ENCODE measurements around the gene SSTR1. TPM values are rescaled to one million over a fixed set of nuclear protein-coding genes. Genes with fewer than 3 reads are reported as not detected.
A peak's percentile ranks its signal among the peaks of the same experiment; 100 is the strongest.

Gene SSTR1
- total RNA-seq, 4 donors from 2014 or later = 0.33 to 0.97 (median 0.58) TPM

GRCh38 chr14:38207377-38207735 is 348 bp upstream of the SSTR1 start:
- intact Hi-C loops (cut with DNase I) = no loop called here
- TF ChIP-seq CTCF (IDR thresholded peaks at IDR 0.05) (no peak), POLR2A (IDR thresholded peaks at IDR 0.05; ENCODE audit: low read depth) (no peak), POLR2AphosphoS5 (IDR thresholded peaks at IDR 0.05) (no peak), EP300 (IDR thresholded peaks at IDR 0.05) (no peak)
- H3K27me3 ChIP-seq = peaks cover 0 to 63% (median 10%) of the 10 kb centered on the region in 4 donors
- H3K4me3 ChIP-seq = peak overlapping the region in 3 of 4 donors; percentile 41 to 54 (median 43)
- H3K9me3 ChIP-seq = peaks cover 0 to 11% (median 10%) of the 10 kb centered on the region in 4 donors
- H3K36me3 ChIP-seq = no peaks in the 10 kb centered on the region
- H3K27ac ChIP-seq (replicated peaks in 1 of 4) = no peak overlapping the region
- DNase-seq (ENCODE audit: extremely low spot score) = no peak
- 26% methylated on average over 5 of the region's 5 CpGs for WGBS
- peaks cover 0 to 44% (median 33%) of the 10 kb centered on the region in 4 donors for H3K4me1 ChIP-seq

- DNase-seq (ENCODE audit: extremely low spot score) = no peak
- intact Hi-C loops (cut with DNase I) = no loop called here
- Histone ChIP-seq H3K27ac (replicated peaks in 1 of 4) (no peak overlapping the region), H3K9me3 (peaks cover 0 to 11% (median 10%) of the 10 kb centered on the region in 4 donors), H3K4me3 (peak overlapping the region; percentile 41 to 54 (median 43)), H3K27me3 (peaks cover 0 to 65% (median 10%) of the 10 kb centered on the region in 4 donors), H3K36me3 (no peaks in the 10 kb centered on the region), H3K4me1 (peaks cover 0 to 44% (median 33%) of the 10 kb centered on the region in 4 donors)
- TF ChIP-seq CTCF (IDR thresholded peaks at IDR 0.05) (peak in 1 of 3 experiments; percentile 20), POLR2A (IDR thresholded peaks at IDR 0.05; ENCODE audit: low read depth) (no peak)
- WGBS = 2% methylated on average over 20 of the region's 59 CpGs
These were observed 1.2 kb downstream of the SSTR1 start for GRCh38 chr14:38208618-38209562.

- peaks cover 0 to 11% (median 10%) of the 10 kb centered on the region in 4 donors for H3K9me3 ChIP-seq
- no peak overlapping the region for H3K27ac ChIP-seq (replicated peaks in 1 of 4)
- DNase-seq (ENCODE audit: extremely low spot score) = no peak
- peaks cover 0 to 65% (median 10%) of the 10 kb centered on the region in 4 donors for H3K27me3 ChIP-seq
- no peaks in the 10 kb centered on the region for H3K36me3 ChIP-seq
- intact Hi-C loops (cut with DNase I) = no loop called here
- H3K4me3 ChIP-seq = peak overlapping the region; percentile 41 to 54 (median 43)
- H3K4me1 ChIP-seq = peaks cover 0 to 44% (median 33%) of the 10 kb centered on the region in 4 donors
- TF ChIP-seq CTCF (IDR thresholded peaks at IDR 0.05) = no peak
- no peak for TF ChIP-seq POLR2A (IDR thresholded peaks at IDR 0.05; ENCODE audit: low read depth)
- no peak for TF ChIP-seq EP300 (IDR thresholded peaks at IDR 0.05)
- TF ChIP-seq POLR2AphosphoS5 (IDR thresholded peaks at IDR 0.05) = no peak
- WGBS = 5% methylated on average over 26 of the region's 69 CpGs
These were observed 2.2 kb downstream of the SSTR1 start for GRCh38 chr14:38209572-38210557.

GRCh38 chr14:38210587-38211216 is 3.0 kb downstream of the SSTR1 start:
- intact Hi-C loops (cut with DNase I) = no loop called here
- DNase-seq (ENCODE audit: extremely low spot score) = no peak

More at GRCh38 chr14:38210587-38211216, 3.0 kb downstream of the SSTR1 start:
- Histone ChIP-seq H3K4me3 (peak overlapping the region; percentile 41 to 54 (median 43)), H3K4me1 (peaks cover 0 to 44% (median 33%) of the 10 kb centered on the region in 4 donors), H3K9me3 (peaks cover 0 to 11% (median 9%) of the 10 kb centered on the region in 4 donors), H3K27ac (replicated peaks in 1 of 4) (no peak overlapping the region), H3K27me3 (peaks cover 0 to 64% (median 10%) of the 10 kb centered on the region in 4 donors), H3K36me3 (no peaks in the 10 kb centered on the region)
- 5% methylated on average over 26 of the region's 29 CpGs for WGBS
- no peak for TF ChIP-seq POLR2A (IDR thresholded peaks at IDR 0.05; ENCODE audit: low read depth)
- TF ChIP-seq CTCF (IDR thresholded peaks at IDR 0.05) = no peak
- TF ChIP-seq EP300 (IDR thresholded peaks at IDR 0.05) = no peak
- TF ChIP-seq POLR2AphosphoS5 (IDR thresholded peaks at IDR 0.05) = no peak

Measured in esophagus muscularis mucosa (tissue), 4 donors.